Measurements from ENCODE around the gene TUBA3C. TPM values are rescaled to one million over a fixed set of nuclear protein-coding genes. Genes with fewer than 3 reads are reported as not detected.

TUBA3C gene
- total RNA-seq, 1 experiment from 2014 or later: not detected

DNA sequence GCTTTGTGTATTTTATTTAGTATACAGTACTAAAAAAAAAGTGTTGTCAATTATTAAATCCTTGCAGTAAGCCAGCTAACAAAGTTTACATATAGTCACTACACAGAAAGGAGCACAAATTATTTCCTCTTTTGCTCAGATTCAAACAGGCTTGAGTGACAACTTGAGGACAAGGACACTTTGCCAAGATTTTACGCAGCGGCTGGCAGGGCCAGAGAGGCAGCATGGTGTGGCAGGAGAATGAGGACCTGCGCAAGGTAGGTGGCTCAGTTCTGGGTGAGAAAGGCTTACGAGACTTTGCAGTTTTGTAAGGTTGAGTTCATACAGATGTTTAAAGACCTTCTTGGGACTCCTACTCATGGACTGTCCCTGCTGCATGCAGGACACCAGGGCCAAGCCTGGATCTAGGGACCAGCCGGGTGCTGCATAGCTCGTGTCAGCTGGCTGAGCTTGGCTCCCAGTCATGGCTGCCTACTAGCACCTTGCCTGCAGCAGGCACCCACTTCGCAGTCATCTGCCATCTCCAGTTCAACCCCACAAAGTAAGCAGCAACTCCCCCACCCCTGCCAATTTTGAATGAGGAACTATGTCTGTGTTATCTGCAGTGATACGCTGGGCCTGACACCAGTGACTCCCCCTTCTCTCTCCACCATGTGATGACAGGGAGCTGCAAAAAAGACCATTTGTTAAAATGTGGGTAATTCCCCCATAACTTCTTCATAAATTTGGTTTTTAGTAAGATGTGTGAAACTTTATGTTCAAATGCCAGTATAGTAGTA is 3.7 kb upstream of the TUBA3C start:
- Histone ChIP-seq H3K23ac (ENCODE audit: insufficient read length, low read depth, low read length) (no peak overlapping the region), H4K91ac (ENCODE audit: insufficient read length, low read depth, low read length) (no peak overlapping the region), H4K20me1 (ENCODE audit: control insufficient read depth, insufficient read depth, insufficient read length) (no peaks in the 10 kb centered on the region), H2BK5ac (ENCODE audit: insufficient read length, low read length) (no peak overlapping the region), H2BK12ac (ENCODE audit: insufficient read length, low read depth, low read length) (no peak overlapping the region), H3K4me1 (ENCODE audit: insufficient read depth, low read length) (no peaks in the 10 kb centered on the region), H3K27ac (ENCODE audit: insufficient read length, low read depth, low read length) (no peak overlapping the region), H2AK5ac (ENCODE audit: insufficient read length, low read length) (no peak overlapping the region), H3K79me1 (ENCODE audit: insufficient read depth, low read depth, low read length, poor library complexity, severe bottlenecking) (no peaks in the 10 kb centered on the region), H2BK120ac (ENCODE audit: low read depth, low read length, poor library complexity, severe bottlenecking) (no peak overlapping the region), H3K14ac (ENCODE audit: insufficient read depth, low read length) (no peak overlapping the region), H2AFZ (ENCODE audit: low read length) (no peak overlapping the region), H3K9ac (ENCODE audit: extremely low read depth, insufficient read length, low read length) (no peak overlapping the region), H3K27me3 (ENCODE audit: insufficient read depth, low read length) (no peaks in the 10 kb centered on the region), H3K9me3 (ENCODE audit: control insufficient read depth, low read depth, low read length) (peaks cover 76% of the 10 kb centered on the region), H3K23me2 (ENCODE audit: insufficient read length, low read depth, low read length, poor library complexity, severe bottlenecking) (no peaks in the 10 kb centered on the region), H3K56ac (ENCODE audit: insufficient read length, low read depth, low read length) (no peak overlapping the region), H4K8ac (replicated peaks; ENCODE audit: insufficient read length, low read depth, low read length) (no peak overlapping the region), H3K4ac (ENCODE audit: low read depth, low read length) (no peak overlapping the region), H3T11ph (ENCODE audit: low read length) (no peak overlapping the region), H2BK15ac (ENCODE audit: low read depth, low read length) (no peak overlapping the region), H3K18ac (ENCODE audit: insufficient read length, low read depth, low read length) (no peak overlapping the region), H4K5ac (ENCODE audit: insufficient read length, low read depth, low read length) (no peak overlapping the region), H3K4me2 (ENCODE audit: insufficient read depth, insufficient read length, low read length) (no peak overlapping the region), H3K79me2 (ENCODE audit: insufficient read depth, low read length) (no peaks in the 10 kb centered on the region), H2BK20ac (ENCODE audit: low read depth, low read length, poor library complexity, severe bottlenecking) (no peak overlapping the region)
- TF ChIP-seq CTCF (conservative IDR thresholded peaks at IDR 0.05): no peak
- no peak overlapping the region for H3K4me3 Mint-ChIP-seq
- H3K27ac Mint-ChIP-seq: no peak overlapping the region
- WGBS (ENCODE audit: extremely low coverage, insufficient read length, low lambda C conversion rate): no CpG with 5 or more reads among the region's 8 CpGs
- H3K27me3 Mint-ChIP-seq (ENCODE audit: low read depth): peaks cover 2% of the 10 kb centered on the region
- peaks cover 22 to 43% (median 26%) of the 10 kb centered on the region in 3 experiments for H3K36me3 Mint-ChIP-seq (ENCODE audit: insufficient read depth in 1 of 3, low read depth in 3 of 3)
- DNase-seq: no peak
- H3K9me3 Mint-ChIP-seq: peaks cover 95 to 96% of the 10 kb centered on the region in 2 experiments
- H3K4me1 Mint-ChIP-seq: no peaks in the 10 kb centered on the region
